SK-N-DZ (cell line): Measurements from ENCODE around the gene ZFYVE27.
A peak's percentile ranks its signal among the peaks of the same experiment; 100 is the strongest.

Experiments
- DNase-seq: peaks from one replicate; pipeline ENCODE4 v3.0.0-alpha.2; 2015; ENCODE audit warnings: low spot score

ZFYVE27 gene

GRCh38 chr10:97714401-97715258, 22.3 kb upstream of the ZFYVE27 start:
- DNase-seq, result peak; percentile 50

- DNase-seq, result no peak
Observed at GRCh38 chr10:97715259-97715874, 21.6 kb upstream of the ZFYVE27 start.

GRCh38 chr10:97717627-97718026, 19.3 kb upstream of the ZFYVE27 start:
- no peak for DNase-seq

GRCh38 chr10:97718178-97718577, 18.8 kb upstream of the ZFYVE27 start:
- DNase-seq, result no peak

- peak; percentile 73 for DNase-seq
Observed at GRCh38 chr10:97718659-97719142, 18.2 kb upstream of the ZFYVE27 start.

GRCh38 chr10:97719602-97720001, 17.3 kb upstream of the ZFYVE27 start:
- DNase-seq, result no peak

GRCh38 chr10:97721871-97722780, 14.8 kb upstream of the ZFYVE27 start:
- no peak for DNase-seq

- no peak for DNase-seq
Observed at GRCh38 chr10:97723001-97723400, 13.9 kb upstream of the ZFYVE27 start.

- no peak for DNase-seq
Observed at GRCh38 chr10:97724341-97724941, 12.5 kb upstream of the ZFYVE27 start.

GRCh38 chr10:97726636-97727178, 10.2 kb upstream of the ZFYVE27 start:
- DNase-seq, result no peak

GRCh38 chr10:97729014-97729413, 7.9 kb upstream of the ZFYVE27 start:
- DNase-seq, result no peak

GRCh38 chr10:97731346-97732051, 5.4 kb upstream of the ZFYVE27 start:
- peak; percentile 79 for DNase-seq

GRCh38 chr10:97732052-97732359, 4.9 kb upstream of the ZFYVE27 start:
- no peak for DNase-seq

- DNase-seq, result no peak
Observed at GRCh38 chr10:97733256-97733655, 3.7 kb upstream of the ZFYVE27 start.

- DNase-seq, result no peak
Observed at GRCh38 chr10:97734021-97734420, 2.9 kb upstream of the ZFYVE27 start.

GRCh38 chr10:97736403-97736901, 476 bp upstream of the ZFYVE27 start:
- DNase-seq, result no peak

GRCh38 chr10:97737770-97738265, 890 bp downstream of the ZFYVE27 start:
- no peak for DNase-seq

- DNase-seq, result no peak
Observed at GRCh38 chr10:97738616-97739015, 1.7 kb downstream of the ZFYVE27 start.

GRCh38 chr10:97740613-97741012, 3.7 kb downstream of the ZFYVE27 start:
- no peak for DNase-seq
